SK-N-MC (cell line): ENCODE results near the gene NEK11.

ENCODE experiments used
- EZH2 ChIP-seq: fragments of 200-600 bp; sonication (generic); IDR thresholded peaks from one replicate; pipeline ENCODE4 v1.6.1; 2017; ENCODE audit warnings: antibody characterized with exemption
- POLR2AphosphoS5 ChIP-seq: IDR thresholded peaks from 2 replicates; pipeline ENCODE4 v1.6.1; 2012; ENCODE audit warnings: mild to moderate bottlenecking, low read depth, low read length, borderline replicate concordance

- TF ChIP-seq POLR2AphosphoS5 (no peak), EZH2 (no peak)
Observed at GRCh38 chr3:131222599-131222998, 195.9 kb downstream of the NEK11 start.
